ENCODE data around the gene ZDHHC22.

Gene ZDHHC22

DNA sequence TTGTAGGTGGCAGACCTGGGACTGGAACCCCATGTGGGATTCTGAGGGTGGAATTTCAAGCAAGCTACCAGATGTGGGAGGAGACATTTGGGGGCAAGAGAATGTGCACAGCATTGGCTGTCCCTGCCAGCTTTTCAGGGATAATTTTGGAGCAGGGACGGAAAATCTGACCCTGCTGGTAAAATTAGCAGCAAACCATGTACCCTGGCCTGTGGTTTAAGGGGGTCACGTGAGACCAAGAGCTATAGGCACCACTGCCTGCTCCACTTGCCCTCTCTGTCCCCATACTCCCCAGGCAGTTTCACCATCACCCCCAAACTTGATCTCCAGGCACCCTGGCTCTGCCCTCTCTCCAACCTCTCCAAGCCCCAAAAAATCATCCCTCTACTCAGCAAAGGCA lies 13.5 kb upstream of the ZDHHC22 start:
- no peak for DNase-seq

DNA sequence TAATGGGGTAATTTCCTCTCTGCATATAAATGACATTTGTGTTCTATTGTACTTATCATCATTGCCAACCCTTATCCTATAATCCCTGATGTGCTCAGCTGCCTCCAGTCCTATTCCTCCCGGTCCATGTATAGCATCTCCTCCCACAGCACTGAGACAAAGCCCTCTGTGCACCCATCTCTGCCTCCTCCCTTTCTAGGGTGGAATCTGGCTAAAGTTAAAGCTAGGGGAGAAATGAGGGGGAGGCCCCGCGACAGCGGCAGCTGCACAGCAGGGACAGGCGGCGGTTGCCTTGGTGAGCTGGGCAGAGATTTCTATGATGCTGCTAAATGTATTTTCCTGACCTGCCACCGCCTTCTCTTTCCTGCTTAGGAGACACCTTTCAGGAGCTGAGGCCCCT lies 12.8 kb upstream of the ZDHHC22 start:
- peak in 1 of 2 experiments; percentile 13 for DNase-seq

DNA sequence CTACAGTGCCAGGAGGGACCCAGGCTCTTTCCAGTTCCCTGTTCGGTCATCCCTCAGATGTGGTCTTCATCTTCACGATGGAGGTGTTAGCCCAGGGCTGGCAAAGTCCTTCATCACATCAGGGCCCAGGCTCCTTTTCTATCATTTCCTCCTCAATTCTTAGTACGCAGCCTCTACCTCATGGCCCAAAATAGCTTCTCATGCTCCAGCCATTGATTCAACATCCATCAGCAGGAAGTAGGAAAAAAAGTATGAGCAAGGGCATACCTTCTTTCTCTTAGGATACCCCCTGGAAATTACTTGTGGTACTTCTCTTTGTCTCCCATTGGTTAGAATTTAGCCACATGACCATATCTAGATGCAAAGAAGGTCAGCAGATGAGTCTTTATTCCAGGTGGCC lies 12.2 kb upstream of the ZDHHC22 start:
- DNase-seq = no peak

DNA sequence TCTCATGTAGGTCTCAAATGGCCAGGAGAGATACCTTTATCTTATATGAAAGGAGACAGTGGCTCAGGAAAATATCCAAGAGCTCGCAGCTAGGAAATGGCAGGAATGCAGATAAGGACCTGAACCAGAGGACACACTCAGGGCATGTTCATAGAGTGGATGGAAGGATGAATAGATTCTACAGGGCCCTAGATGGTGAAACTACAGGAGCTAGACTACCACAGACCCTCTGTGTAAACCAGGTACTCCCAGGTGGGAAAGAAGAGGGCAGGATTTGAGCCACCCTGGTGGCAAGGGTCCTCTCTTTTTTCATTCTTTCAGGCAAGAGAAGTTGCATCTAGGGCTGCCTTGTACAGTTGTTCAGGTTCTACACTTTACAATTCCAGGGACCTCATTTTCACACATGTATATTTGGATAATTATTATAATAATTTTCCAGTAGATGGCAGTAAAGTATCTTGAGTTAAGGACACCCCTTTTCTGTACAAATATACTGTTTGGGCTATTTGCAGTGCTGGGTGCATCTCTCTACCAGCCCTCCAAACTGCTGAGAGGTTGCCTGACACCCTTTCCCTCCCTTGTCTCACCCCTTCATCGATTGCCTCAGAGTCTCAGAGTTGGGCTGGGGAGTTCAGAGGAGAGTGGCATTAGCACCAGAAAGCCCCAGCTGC lies 10.5 kb upstream of the ZDHHC22 start:
- DNase-seq = peak; percentile 54 to 58

DNA sequence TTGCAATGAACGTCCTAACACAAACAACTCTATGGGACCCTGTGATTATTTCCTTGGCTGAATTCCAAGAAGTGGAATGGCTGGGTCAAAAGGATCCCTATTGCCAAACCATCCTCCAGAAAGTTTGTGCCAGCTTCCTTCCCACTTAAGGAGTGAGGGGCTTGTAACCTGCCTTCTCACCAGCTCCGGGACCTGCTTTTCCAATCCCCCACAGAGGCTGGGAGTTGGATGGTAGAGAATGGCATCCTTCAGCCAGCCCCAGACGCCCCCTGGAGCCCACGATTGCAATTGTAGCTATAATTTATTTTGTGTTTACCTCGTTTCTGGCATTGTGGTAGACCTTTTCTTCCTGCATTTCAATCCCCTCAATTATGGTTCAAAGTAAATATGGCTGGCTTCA lies 9.7 kb upstream of the ZDHHC22 start:
- DNase-seq = peak; percentile 36 to 55

DNA sequence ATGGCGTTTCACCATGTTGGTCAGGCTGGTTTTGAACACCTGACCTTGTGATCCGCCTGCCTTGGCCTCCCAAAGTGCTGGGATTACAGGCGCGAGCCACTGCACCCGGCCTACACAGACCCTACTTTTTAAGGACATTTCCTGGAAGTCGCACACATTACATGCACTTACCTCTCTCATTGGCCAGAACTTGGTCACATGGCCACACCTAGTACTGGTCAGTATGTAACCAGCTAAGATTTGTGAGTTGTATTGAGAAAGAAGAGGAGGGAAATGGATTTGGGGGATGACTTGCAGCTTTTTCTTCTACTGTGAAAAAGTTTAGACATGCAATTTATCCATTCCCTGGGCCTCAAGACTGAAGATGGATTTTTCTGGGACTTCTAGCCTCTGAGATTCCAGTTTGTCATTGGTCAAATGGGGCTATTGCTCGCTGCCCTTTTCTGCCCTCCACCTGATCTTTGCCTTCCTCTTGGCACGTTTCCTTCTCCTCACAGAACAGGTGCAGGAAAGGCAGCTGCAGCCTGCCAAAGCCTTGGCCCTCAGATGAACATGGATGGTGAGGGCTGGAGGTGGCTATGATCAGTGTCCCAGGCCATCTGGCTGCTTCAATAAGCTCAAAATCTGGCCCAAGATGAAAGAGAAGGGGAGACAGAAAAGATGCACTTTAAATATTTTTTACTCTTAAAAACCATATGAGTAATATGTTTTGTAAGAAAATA lies 7.1 kb upstream of the ZDHHC22 start:
- peak; percentile 48 to 57 for DNase-seq

DNA sequence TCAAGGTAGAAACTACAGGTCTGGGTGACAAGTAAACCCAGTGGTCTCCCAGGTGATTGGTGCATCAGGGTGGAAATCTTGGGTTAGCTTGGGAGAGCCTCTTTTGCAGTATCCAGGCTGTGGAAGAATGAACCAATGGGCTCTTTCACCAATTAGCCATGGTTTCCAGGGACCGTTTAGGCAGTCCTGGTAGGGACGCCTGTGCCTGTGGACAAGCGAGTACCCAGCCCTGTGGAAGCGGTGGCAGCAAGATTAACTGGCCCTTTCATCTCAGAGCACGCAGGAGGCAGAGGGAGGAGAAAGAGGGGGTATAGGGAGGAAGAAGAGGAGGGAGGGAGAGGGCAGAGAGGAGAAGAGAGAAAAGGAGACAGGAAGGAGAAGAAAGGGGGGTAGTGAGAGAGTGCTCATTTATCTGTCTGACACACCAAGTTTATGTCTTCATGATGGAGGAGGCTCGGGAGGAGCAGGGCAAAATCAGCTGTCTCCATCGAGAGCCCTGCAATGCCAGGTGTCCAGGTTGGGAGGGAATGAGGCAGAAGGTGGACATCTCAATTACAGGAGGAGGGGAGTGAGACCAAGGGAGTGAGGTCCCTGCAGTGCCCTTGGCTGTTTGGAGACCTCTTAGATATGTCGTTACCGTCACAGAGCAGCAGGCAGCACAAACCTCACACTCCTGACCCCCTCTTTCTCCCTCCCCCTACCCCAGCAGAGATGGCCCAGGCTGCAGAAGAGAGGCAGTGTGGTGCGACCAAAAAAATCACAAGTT lies 4.6 kb upstream of the ZDHHC22 start:
- no peak for DNase-seq

DNA sequence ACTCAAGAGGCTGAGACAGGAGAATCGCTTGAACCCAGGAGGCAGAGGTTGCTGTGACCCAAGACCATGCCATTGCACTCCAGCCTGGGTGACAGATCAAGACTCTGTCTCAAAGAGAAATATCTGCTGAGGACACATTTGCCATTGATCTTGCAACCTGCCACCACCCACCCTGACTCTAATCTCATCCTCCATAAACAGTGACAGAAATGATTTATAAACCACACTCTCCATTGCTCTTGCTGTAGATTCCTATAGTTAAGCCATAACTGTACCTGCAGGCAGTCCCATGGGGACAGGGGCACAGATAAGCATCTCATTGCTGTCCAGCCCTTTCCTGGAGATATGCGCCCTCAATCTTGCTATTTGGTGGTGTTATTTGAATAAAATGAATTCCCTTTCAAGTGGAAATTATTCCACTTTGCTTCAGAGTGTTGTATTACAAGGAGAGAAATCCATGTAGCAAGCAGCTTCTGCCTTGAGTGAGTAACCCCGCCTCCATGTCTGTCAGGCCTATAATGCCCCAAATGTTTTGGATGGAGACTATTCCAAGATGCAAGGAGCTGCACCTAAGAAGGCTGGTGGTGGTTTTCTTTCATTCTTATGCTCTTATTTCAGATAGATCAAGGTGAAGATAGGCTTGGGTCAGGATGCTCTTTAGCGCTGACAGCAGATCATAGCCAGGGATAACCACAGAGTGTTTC lies 3.0 kb upstream of the ZDHHC22 start:
- no peak for DNase-seq

DNA sequence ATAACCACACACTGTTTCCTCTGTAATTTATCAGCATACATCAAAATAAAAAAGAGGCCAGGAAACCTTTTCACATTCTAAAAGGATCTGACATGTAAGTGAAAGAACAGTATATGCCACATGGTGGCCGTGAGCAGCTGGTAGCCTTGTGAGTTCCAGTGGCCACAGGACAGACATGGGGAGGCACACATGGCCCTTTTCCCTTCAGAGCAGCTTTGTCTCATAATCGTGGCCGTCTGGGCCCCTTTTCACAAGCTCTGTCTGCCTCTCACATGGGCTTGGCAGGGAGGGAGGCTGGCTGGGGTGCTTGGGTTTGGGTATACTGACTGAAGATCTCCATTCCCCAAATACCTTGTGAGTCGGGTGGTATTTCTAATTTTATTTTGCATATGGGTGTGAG lies 1.5 kb upstream of the ZDHHC22 start:
- peak; percentile 36 to 43 for DNase-seq

DNA sequence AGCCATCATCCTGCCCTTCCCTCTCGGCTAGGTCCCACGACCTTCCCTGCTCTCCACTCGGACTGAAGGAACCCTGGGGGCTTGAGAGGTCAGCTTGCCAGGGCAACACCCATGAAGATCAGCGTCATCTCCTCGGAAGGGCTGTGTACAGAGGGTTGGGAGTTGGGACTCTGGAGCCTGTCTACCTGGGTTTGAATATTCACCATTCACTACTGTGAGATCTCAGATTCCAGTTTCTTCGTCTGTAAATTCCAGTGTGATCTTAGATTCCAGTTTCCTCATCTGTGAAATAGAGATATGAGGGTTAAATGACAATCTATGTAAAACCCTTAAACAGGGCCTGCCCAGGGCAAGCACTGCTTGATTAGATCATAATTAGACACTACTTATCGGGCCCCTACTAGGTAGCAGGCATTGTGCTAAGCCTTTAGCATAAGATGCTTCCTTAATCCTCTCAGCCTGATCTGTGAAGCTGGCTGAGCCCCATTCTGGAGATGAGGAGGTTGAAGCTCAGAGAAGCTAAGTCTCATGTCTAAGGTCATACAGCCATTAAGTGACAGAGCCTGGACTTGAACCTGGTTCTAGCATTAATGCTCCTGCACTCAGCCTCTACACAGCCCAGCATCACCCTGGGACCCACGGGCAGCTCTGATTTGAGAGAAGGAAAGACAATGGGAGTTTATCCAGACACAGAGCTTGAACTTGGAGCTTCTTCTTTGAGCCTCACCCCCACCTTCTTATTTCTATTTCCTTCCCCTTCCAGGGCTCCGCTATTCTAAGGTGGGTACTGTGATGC lies 612 bp upstream of the ZDHHC22 start:
- DNase-seq = no peak

DNA sequence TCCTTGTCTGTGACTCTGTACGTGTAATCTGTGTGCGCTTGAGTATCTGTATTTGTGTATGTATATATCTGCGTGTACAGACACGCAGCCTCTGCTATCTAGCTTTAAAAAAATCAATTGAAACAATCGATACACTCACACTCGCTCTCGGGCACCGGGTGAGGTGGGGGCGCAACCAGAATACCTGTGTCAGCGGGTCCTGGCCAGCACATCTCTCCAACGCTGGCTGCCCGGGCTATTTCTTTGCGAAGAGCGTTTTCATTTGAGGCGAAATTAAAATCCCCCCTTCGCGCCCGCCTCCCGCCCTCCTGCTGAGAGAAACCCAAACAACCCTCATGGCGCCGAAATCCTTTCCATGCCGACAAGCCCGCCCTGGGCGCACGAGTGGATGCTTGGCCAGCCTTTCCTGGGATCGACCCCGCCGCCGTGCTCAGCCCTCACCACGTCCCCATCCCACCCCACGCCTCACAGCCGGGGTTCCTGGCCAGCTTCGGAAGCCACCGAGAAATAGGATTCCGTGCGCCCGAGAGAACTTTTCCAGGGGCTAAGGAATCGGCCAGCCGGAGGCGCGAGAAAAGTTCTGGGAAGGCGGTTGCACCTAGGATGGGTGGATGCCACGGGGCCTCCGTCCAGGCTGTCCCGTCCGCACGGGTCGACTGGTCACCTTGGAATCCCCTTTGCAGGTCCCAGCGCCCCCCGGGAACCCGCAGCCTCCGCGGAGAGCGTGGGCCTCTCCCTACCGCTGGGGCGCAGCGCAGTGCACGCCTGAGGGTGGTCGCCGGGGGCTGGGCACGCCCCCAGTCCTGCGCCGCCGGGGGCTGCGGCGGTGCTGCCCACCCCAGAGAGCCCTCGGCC lies 1.0 kb downstream of the ZDHHC22 start:
- DNase-seq = no peak

DNA sequence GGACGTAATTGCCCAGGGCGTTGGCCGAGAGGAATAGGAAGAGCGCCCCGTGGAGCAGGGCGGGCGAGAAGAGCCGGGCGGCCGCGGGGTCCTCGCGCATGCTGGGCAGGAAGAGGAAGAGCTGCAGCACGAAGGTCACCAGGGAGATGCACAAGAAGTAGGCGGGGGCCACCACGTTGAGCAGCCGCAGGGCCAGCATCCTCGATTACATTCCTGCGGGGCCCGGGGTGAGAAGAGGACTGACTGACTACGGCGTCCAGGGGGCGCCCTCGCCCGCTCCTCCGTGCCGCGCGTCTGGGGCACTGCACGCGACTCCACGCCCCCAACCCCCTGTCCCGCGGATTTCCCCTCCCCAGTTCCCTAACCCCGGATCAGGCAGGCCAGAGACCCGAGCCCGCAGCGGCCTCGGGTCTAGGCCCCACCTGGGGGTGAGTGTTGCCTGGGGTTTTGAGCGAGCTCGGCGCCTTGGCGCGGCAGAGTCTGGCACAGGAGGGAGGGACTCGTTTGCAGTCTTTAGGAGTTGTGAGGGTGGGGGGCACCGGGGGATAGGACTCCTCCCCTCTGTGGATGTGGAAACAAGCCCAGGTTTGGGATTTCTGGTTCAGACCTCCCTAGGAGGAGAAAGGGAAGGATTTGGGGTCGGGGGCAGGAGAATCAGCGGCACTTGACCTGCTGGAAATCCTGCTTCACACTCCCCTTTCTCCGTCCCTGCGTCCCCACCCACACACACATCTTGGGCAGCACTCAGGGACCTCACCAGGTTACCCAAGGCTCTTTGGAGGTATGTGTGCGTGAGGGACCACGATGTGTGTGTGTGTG lies 1.8 kb downstream of the ZDHHC22 start:
- DNase-seq = peak; percentile 39 to 70

DNA sequence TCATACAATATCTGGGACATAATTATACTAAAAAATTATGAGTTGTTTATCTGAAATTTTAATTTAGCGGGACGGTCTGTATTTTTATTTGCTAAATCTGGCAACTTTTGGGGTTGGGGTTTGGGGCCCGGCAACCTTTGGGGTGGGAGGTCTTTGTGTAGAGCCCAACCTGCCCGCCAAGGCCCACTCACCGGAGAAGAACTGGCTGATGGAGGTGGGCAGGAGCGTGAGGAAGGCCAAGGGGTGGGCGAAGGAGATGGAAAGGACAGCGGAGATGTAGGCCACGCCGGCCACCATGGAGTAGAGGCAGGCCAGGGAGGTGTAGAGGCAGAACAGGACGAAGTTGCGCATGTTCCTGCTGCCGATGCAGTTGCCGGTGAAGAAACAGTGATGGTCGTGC lies 2.6 kb downstream of the ZDHHC22 start:
- no peak for DNase-seq

DNA sequence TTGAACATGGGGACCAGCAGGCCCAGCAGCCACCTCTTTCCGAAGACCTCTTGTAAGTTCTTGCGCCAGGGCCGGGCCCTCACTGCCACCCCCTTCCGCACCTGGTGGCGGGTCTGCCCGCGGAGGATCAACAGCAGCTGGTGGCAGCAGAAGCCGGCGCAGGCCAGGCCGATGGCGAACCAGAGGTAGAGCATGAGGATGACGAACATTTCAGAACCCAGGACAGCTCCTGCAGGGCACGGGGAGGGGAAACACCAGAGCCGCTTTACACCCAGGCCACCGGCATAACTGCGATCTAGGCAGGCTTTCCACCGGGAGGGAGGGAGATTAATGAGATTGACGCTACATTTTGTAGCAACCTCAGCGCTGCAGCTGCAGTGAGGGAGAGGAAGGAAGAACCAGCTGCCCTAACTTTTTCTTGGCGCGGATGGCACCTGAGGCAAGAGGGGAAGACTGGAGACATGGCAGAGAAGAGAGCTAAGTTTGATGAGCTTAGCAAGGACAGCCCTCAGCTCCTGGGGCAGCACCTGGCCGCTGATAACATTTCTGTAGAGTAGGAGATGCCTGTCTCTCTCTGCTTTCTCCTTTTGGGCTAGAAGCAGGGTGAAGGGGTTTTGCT lies 7.8 kb downstream of the ZDHHC22 start:
- no peak for DNase-seq

DNA sequence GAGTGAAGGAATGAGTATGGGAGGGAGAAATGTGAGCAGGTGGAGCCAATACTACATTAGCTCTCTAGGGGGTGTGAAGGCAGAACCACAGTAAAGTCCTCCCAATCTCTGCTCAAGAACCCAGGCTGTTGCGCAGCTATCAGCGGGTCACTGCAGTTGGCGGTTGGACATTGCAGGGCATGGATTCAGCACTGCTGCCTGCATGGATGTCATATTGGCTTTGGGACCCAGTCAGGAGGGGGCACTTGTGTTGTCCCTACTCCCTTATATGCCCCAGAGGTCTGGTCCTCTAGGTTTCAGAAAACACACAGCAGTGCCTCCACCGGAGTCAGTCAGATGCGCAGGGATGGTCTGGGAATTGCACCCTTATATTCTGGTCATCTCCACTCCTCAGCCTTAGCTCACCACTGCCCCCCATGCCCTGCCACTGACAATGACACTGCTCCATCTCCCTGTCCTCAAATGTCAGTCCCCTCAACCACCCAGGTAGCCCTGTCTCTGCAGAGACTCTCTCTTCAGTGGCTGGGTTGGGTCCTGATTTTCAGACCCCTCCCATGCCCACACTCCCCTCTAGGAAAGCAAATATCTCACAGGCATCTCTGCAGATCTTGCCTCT lies 9.6 kb downstream of the ZDHHC22 start:
- no peak for DNase-seq

DNA sequence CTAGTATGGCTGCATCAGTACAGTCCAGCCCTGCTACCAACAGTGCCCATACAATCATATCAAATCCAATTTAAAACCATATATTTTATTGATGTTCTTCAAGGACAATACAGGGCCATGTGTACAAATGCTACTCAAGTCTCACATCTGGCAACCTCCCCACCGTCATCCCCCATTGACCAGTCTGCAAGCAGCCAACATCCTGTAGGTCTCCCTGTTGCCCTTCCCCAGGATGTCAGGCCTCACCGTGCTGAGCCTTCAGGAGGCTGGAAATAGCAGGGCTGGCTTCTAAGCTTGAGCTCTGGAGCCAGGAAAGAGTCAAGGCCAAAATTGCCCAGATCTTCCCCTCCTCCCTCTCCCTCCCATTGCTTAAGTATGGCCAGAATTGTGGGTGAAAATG lies 10.4 kb downstream of the ZDHHC22 start:
- no peak for DNase-seq

DNA sequence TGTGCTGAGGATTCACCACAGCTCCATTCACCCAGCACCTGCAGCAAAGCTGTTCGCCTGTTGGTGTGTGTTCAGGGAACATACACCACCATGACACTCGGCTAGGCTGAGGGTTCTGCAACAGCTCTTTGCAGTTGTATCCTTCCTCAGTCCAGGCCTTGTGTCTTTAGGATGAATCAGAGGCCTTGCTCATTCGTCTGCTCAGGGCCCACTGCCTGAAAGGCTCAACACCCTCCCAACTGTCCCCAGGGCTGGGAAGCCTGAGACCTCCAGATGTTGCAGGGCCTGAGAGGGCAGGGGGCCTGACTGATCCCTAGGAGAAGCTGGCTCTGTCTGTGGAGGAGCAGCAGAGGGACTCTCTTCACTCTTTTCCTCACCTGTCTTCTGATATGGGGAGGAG lies 11.2 kb downstream of the ZDHHC22 start:
- no peak for DNase-seq

DNA sequence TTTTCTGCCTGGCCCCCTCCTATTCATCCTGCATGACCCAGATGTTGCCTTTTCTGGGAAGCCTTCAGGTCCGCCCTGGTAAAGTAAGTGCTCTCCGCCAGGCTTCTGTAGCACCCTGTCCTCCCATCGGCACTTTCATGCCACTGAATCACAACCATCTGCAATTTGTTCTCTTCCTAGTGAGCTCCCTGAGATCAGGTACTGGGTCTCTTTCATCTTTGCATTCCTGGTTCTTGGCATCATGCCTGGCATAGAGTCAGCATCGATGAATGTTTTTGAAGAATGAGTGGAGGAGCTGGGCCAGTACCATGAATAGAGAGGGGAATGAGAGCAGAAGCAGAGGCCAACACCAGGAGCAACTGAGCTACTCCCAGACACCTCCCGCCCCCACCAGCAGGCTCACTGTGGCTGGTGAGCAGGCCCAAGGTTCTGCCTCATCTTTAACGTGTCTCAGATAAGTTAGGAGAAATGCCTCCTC lies 13.1 kb downstream of the ZDHHC22 start:
- no peak for DNase-seq

DNA sequence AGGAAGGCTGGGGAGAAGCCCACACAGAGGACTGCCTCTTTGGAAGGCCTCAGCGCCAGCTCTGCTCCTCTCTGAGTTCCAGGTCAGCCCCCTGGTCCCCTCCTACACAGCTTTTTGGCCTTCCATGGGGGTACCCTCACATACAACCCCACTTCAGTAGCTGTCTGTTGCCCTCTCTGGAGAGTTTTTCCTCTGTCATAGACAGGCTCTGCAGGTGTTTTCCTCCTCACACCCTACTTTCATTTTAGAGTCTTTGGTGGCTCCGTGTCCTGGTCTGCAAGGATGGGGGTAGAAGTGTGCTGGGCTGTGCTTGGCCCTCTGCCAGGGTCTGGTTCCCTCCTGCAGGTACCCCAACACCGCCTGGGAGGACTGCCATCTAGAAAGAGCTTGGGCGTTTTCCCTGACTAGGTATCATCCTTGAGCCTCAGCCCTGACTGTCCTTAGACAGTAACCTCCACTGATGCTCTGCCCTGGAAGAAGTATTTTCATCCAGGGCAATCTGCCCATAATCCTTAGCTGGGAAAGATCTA lies 15.1 kb downstream of the ZDHHC22 start:
- DNase-seq = no peak
